Keratinocyte (primary cell): Measurements from ENCODE around the gene ITPK1. TPM values are rescaled to one million over a fixed set of nuclear protein-coding genes. Genes with fewer than 3 reads are reported as not detected.

Experiments
- DNase-seq: peaks from one replicate; pipeline ENCODE4 v3.0.0-alpha.2; 2011; ENCODE audit warnings: low read depth, missing footprints, low spot score
- FAIRE-seq: peaks from 2 replicates; lab custom pipeline; 2011; peaks lifted over from hg19 to GRCh38; lab: Jason Lieb, UNC
- H2AFZ ChIP-seq: 2 replicates; pipeline ENCODE4 v1.6.0; 2012; ENCODE audit warnings: low read length, control low read depth, inconsistent platforms; ENCODE audit not compliant: control insufficient read depth
- H3K27ac ChIP-seq: 2 replicates; pipeline ENCODE4 v1.5.1; 2011; ENCODE audit warnings: low read length; ENCODE audit not compliant: control insufficient read depth, insufficient read depth
- H3K27me3 ChIP-seq: 3 replicates; pipeline ENCODE4 v1.6.0; 2011; ENCODE audit warnings: low read length; ENCODE audit not compliant: control insufficient read depth, insufficient read depth; ENCODE audit errors: extremely low read depth
- H3K36me3 ChIP-seq, 2 experiments: 2 replicates in 1 of 2; 3 replicates in 1 of 2; pipeline ENCODE4 v1.5.1; 2011; ENCODE audit warnings: low read length in 2 of 2, mild to moderate bottlenecking in 1 of 2; ENCODE audit not compliant: control insufficient read depth in 2 of 2, insufficient read depth in 2 of 2; ENCODE audit errors: extremely low read depth in 1 of 2
- H3K4me1 ChIP-seq: 3 replicates; pipeline ENCODE4 v1.5.1; 2011; ENCODE audit warnings: low read length; ENCODE audit not compliant: control insufficient read depth, insufficient read depth; ENCODE audit errors: extremely low read depth
- H3K4me2 ChIP-seq: 3 replicates; pipeline ENCODE4 v1.6.0; 2011; ENCODE audit warnings: low read depth, low read length; ENCODE audit not compliant: control insufficient read depth, insufficient read depth; ENCODE audit errors: extremely low read depth
- H3K4me3 ChIP-seq, 3 experiments: fragments of 200-600 bp in 1 of 3; sonication (generic) in 1 of 3; 2 replicates in 2 of 3; 3 replicates in 1 of 3; pipeline ENCODE4 v1.5.1; 2011 to 2016; ENCODE audit warnings: low read length in 3 of 3, mild to moderate bottlenecking in 3 of 3, control low read depth in 2 of 3, inconsistent platforms in 1 of 3, low read depth in 1 of 3, mixed read lengths in 1 of 3, mixed run types in 1 of 3, moderate library complexity in 1 of 3; ENCODE audit not compliant: control insufficient read depth in 2 of 3, insufficient read depth in 2 of 3; ENCODE audit errors: extremely low read depth in 1 of 3
- H3K79me2 ChIP-seq: 2 replicates; pipeline ENCODE4 v1.6.0; 2012; ENCODE audit warnings: low read length; ENCODE audit not compliant: control insufficient read depth, insufficient read depth
- H3K9ac ChIP-seq: 3 replicates; pipeline ENCODE4 v1.6.0; 2011; ENCODE audit warnings: low read length; ENCODE audit not compliant: control insufficient read depth, insufficient read depth; ENCODE audit errors: extremely low read depth
- H3K9me1 ChIP-seq: 3 replicates; pipeline ENCODE4 v1.6.0; 2011; ENCODE audit warnings: low read length; ENCODE audit not compliant: control insufficient read depth, insufficient read depth; ENCODE audit errors: extremely low read depth
- H3K9me3 ChIP-seq: 2 replicates; pipeline ENCODE4 v1.5.1; 2012; ENCODE audit warnings: low read depth, low read length; ENCODE audit not compliant: control insufficient read depth
- H4K20me1 ChIP-seq: 3 replicates; pipeline ENCODE4 v1.6.0; 2011; ENCODE audit warnings: low read length; ENCODE audit not compliant: control insufficient read depth, insufficient read depth; ENCODE audit errors: extremely low read depth
- CTCF ChIP-seq, 3 experiments: IDR thresholded peaks in 1 of 3; conservative IDR thresholded peaks in 1 of 3; optimal IDR thresholded peaks in 1 of 3; 2 replicates in 2 of 3; 3 replicates in 1 of 3; pipeline versions ENCODE3 to v1.5.1; 2011; ENCODE audit warnings: low read length in 3 of 3, mild to moderate bottlenecking in 3 of 3, moderate library complexity in 2 of 3, control low read depth in 1 of 3, inconsistent platforms in 1 of 3; ENCODE audit not compliant: insufficient read depth in 2 of 3; ENCODE audit errors: extremely low read depth in 1 of 3
- EZH2 ChIP-seq: IDR thresholded peaks from one replicate; pipeline ENCODE4 v1.6.1; 2012; ENCODE audit warnings: inconsistent platforms, mild to moderate bottlenecking, low read length, moderate library complexity
- dilution Hi-C: fragments of 300-500 bp; cut with MboI; formaldehyde crosslinking; loops from one replicate; pipeline ENCODE4 v1.7.0; 2020; ENCODE audit warnings: low sequenced_read_pairs; ENCODE audit not compliant: extremely low pct_ligation_motif_present
- polyA plus RNA-seq, 5 experiments: library from polyadenylated mRNA; depleted of rRNA in 3 of 5; stranded (reverse) in 3 of 5; stranded (forward) in 1 of 5; unstranded in 1 of 5; fragments of >200 nt; gene quantifications; 1 replicate in 1 of 5; 2 replicates in 3 of 5; 3 replicates in 1 of 5; pipeline versions ENCODE4 v1.2.1 to v1.2.3, GENCODE V29; 2011 to 2012; ENCODE audit warnings: missing spikeins in 2 of 5, low read depth in 1 of 5, low replicate concordance in 1 of 5

ITPK1 gene
- polyA plus RNA-seq, 1 donor (not counting 4 experiments of a cell fraction or from before 2014, with no cell fraction given) = 67.8 TPM

- no peak for FAIRE-seq
- no peak overlapping the region for H3K4me2 ChIP-seq
Observed at GRCh38 chr14:92922155-92922735, 193.5 kb downstream of the ITPK1 start.

GRCh38 chr14:92920001-92920400 is 195.7 kb downstream of the ITPK1 start:
- no peaks in the 10 kb centered on the region for H3K9me3 ChIP-seq
- H3K27ac ChIP-seq = no peak overlapping the region
- no peak for DNase-seq
- H2AFZ ChIP-seq = no peak overlapping the region
- no peaks in the 10 kb centered on the region for H4K20me1 ChIP-seq
- dilution Hi-C loops = no loop called here
- no peak overlapping the region for H3K4me2 ChIP-seq
- no peak overlapping the region for H3K9ac ChIP-seq
- H3K4me3 ChIP-seq = no peak overlapping the region
- no peak for TF ChIP-seq CTCF (optimal IDR thresholded peaks at IDR 0.05 in 1 of 3, IDR thresholded peaks at IDR 0.05 in 1 of 3, conservative IDR thresholded peaks at IDR 0.05 in 1 of 3; ENCODE audit: extremely low read depth in 1 of 3, insufficient read depth in 2 of 3, low read length in 3 of 3)
- no peak for TF ChIP-seq EZH2
- H3K36me3 ChIP-seq = no peaks in the 10 kb centered on the region
- H3K9me1 ChIP-seq = no peaks in the 10 kb centered on the region
- FAIRE-seq = no peak
- peaks cover 19% of the 10 kb centered on the region for H3K27me3 ChIP-seq
- no peaks in the 10 kb centered on the region for H3K79me2 ChIP-seq
- H3K4me1 ChIP-seq = no peaks in the 10 kb centered on the region

More at GRCh38 chr14:92922155-92922735, 193.5 kb downstream of the ITPK1 start:
- Histone ChIP-seq H3K36me3 (no peaks in the 10 kb centered on the region), H3K27ac (no peak overlapping the region), H3K9ac (no peak overlapping the region), H3K9me3 (no peaks in the 10 kb centered on the region), H3K79me2 (no peaks in the 10 kb centered on the region), H3K4me3 (no peak overlapping the region), H4K20me1 (no peaks in the 10 kb centered on the region), H3K27me3 (peaks cover 19% of the 10 kb centered on the region), H3K4me1 (peaks cover 19% of the 10 kb centered on the region), H2AFZ (no peak overlapping the region), H3K9me1 (no peaks in the 10 kb centered on the region)
- dilution Hi-C loops = no loop called here
- no peak for TF ChIP-seq EZH2
- TF ChIP-seq CTCF (optimal IDR thresholded peaks at IDR 0.05 in 1 of 3, IDR thresholded peaks at IDR 0.05 in 1 of 3, conservative IDR thresholded peaks at IDR 0.05 in 1 of 3; ENCODE audit: extremely low read depth in 1 of 3, insufficient read depth in 2 of 3, low read length in 3 of 3) = no peak
- no peak for DNase-seq
